Cardiac fibroblast (primary cell): ENCODE data around the gene PRICKLE2.
"Not testable (repeated sequence)": the region's sequence is repeated elsewhere in the genome, so short reads cannot be mapped to it uniquely, and the experiment has no call there.

Experiments used
- DNase-seq, 2 donors: peaks; one replicate each; pipeline versions ENCODE4 v3.0.0 to v3.0.0-alpha.2; 2010; ENCODE audit warnings: low read depth in 2 of 2
- H3K4me3 ChIP-seq, 2 donors: replicated peaks in 1 of 2; 1 replicate in 1 of 2; 2 replicates in 1 of 2; pipeline ENCODE4 v1.5.1; 2011; ENCODE audit warnings: low read depth in 2 of 2, low read length in 2 of 2, mild to moderate bottlenecking in 2 of 2, moderate library complexity in 1 of 2
- CTCF ChIP-seq: IDR thresholded peaks from one replicate; pipeline ENCODE4 v1.5.1; 2011; ENCODE audit warnings: low read depth, mild to moderate bottlenecking, low read length, inconsistent platforms

PRICKLE2 gene

GRCh38 chr3:64097920-64098319, 127.3 kb downstream of the PRICKLE2 start:
- no peak for DNase-seq
- TF ChIP-seq CTCF = no peak
- no peak overlapping the region for H3K4me3 ChIP-seq

- TF ChIP-seq CTCF = no peak
- H3K4me3 ChIP-seq = no peak overlapping the region
- DNase-seq = no peak
Measured at GRCh38 chr3:64095802-64096201, 129.5 kb downstream of the PRICKLE2 start.

GRCh38 chr3:64094713-64095079, 130.6 kb downstream of the PRICKLE2 start:
- DNase-seq = no peak
- no peak for TF ChIP-seq CTCF
- no peak overlapping the region for H3K4me3 ChIP-seq

GRCh38 chr3:64093825-64094712, 131.2 kb downstream of the PRICKLE2 start:
- TF ChIP-seq CTCF = no peak
- DNase-seq = no peak
- no peak overlapping the region for H3K4me3 ChIP-seq

- no peak for TF ChIP-seq CTCF
- no peak for DNase-seq
- no peak overlapping the region for H3K4me3 ChIP-seq
Measured at GRCh38 chr3:64093211-64093610, 132.1 kb downstream of the PRICKLE2 start.

- no peak for TF ChIP-seq CTCF
- H3K4me3 ChIP-seq = no peak overlapping the region
- DNase-seq = no peak
Measured at GRCh38 chr3:64091501-64091900, 133.8 kb downstream of the PRICKLE2 start.

GRCh38 chr3:64089386-64089785, 135.9 kb downstream of the PRICKLE2 start:
- H3K4me3 ChIP-seq = not testable (repeated sequence)
- DNase-seq = peak; percentile 62 to 67
